Mesothelial cell of epicardium (in vitro differentiated cells): ENCODE results near the gene USP8. TPM values are rescaled to one million over a fixed set of nuclear protein-coding genes. Genes with fewer than 3 reads are reported as not detected.

ENCODE experiments used
- DNase-seq, 2 experiments: peaks; one replicate each; pipeline ENCODE4 v3.0.0; 2021; ENCODE audit warnings: low spot score in 2 of 2; ENCODE audit not compliant: unreplicated experiment in 2 of 2
- H3K27ac Mint-ChIP-seq: 2 replicates; pipeline ENCODE4 v1.8.0; 2021; ENCODE audit warnings: mixed read lengths
- H3K27me3 Mint-ChIP-seq: 2 replicates; pipeline ENCODE4 v1.8.0; 2021; ENCODE audit warnings: low read depth, mixed read lengths
- H3K36me3 Mint-ChIP-seq: 2 replicates; pipeline ENCODE4 v1.8.0; 2021; ENCODE audit warnings: mixed read lengths
- H3K4me1 Mint-ChIP-seq: 2 replicates; pipeline ENCODE4 v1.8.0; 2021; ENCODE audit warnings: mixed read lengths
- H3K4me3 Mint-ChIP-seq: 2 replicates; pipeline ENCODE4 v1.8.0; 2021; ENCODE audit warnings: mild to moderate bottlenecking, moderate library complexity, mixed read lengths
- H3K9me3 Mint-ChIP-seq: 2 replicates; pipeline ENCODE4 v1.8.0; 2021; ENCODE audit warnings: mixed read lengths
- total RNA-seq: library from RNA; stranded (reverse); gene quantifications from 3 replicates; pipeline ENCODE4 v1.2.1, GENCODE V29; 2021
- TF ChIP-seq, protein P1 (sequence below): fragments of 200-600 bp; sonication (generic); IDR thresholded peaks from one replicate; pipeline ENCODE4 v1.5.0; 2021; ENCODE audit warnings: antibody characterized with exemption; ENCODE audit not compliant: unreplicated experiment

Gene USP8
- total RNA-seq, 1 donor from 2014 or later, result 56.1 TPM

DNA sequence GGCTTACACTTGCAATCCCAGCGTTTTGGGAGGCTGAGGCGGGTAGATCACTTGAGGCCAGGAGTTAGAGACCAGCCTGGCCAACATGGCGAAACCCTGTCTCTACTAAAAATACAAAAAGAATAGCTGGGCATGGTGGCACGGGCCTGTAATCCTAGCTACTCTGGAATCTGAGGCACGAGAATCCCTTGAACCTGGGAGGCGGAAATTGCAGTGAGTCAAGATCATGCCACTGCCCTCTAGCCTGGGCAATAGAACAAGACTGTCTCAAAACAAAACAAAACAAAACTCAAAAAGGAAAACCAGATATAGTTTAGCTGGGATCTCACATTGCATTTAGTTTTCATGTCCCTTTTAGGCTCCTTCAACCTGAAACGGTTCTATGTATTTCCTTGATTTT, 125.1 kb downstream of the USP8 start:
- peaks cover 5% of the 10 kb centered on the region for H3K36me3 Mint-ChIP-seq
- peaks cover 5% of the 10 kb centered on the region for H3K27me3 Mint-ChIP-seq

DNA sequence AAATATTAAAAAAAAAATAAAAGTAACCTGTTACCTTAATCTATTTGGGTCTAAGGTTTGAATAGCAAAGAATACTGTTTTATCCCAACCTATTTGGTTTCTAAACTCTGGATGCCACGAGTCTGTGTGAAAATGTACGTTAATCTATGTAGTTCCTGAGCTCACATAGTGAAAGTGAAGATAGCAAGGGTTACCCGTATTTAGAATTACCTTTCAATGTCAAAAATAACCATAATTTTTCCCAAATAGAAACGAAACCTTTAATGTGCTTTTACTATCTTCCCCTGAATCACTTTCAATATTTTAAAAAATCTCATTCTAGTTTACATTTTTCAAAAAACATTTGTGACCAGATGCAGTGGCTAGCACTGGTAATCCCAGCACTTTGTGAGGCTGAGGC, 128.0 kb downstream of the USP8 start:
- Mint-ChIP-seq H3K4me1 (no peaks in the 10 kb centered on the region), H3K4me3 (no peak overlapping the region), H3K27me3 (no peaks in the 10 kb centered on the region), H3K36me3 (peaks cover 15% of the 10 kb centered on the region), H3K27ac (no peak overlapping the region), H3K9me3 (peaks cover 7% of the 10 kb centered on the region)
- DNase-seq, result no peak
- TF ChIP-seq, protein P1, sequence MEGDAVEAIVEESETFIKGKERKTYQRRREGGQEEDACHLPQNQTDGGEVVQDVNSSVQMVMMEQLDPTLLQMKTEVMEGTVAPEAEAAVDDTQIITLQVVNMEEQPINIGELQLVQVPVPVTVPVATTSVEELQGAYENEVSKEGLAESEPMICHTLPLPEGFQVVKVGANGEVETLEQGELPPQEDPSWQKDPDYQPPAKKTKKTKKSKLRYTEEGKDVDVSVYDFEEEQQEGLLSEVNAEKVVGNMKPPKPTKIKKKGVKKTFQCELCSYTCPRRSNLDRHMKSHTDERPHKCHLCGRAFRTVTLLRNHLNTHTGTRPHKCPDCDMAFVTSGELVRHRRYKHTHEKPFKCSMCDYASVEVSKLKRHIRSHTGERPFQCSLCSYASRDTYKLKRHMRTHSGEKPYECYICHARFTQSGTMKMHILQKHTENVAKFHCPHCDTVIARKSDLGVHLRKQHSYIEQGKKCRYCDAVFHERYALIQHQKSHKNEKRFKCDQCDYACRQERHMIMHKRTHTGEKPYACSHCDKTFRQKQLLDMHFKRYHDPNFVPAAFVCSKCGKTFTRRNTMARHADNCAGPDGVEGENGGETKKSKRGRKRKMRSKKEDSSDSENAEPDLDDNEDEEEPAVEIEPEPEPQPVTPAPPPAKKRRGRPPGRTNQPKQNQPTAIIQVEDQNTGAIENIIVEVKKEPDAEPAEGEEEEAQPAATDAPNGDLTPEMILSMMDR, result no peak

More for the DNA sequence above, 125.1 kb downstream of the USP8 start:
- peaks cover 3% of the 10 kb centered on the region for H3K4me1 Mint-ChIP-seq
- H3K4me3 Mint-ChIP-seq, result no peak overlapping the region
- peaks cover 7% of the 10 kb centered on the region for H3K9me3 Mint-ChIP-seq
- H3K27ac Mint-ChIP-seq, result no peak overlapping the region
- DNase-seq, result no peak
- TF ChIP-seq, protein P1, result no peak

DNA sequence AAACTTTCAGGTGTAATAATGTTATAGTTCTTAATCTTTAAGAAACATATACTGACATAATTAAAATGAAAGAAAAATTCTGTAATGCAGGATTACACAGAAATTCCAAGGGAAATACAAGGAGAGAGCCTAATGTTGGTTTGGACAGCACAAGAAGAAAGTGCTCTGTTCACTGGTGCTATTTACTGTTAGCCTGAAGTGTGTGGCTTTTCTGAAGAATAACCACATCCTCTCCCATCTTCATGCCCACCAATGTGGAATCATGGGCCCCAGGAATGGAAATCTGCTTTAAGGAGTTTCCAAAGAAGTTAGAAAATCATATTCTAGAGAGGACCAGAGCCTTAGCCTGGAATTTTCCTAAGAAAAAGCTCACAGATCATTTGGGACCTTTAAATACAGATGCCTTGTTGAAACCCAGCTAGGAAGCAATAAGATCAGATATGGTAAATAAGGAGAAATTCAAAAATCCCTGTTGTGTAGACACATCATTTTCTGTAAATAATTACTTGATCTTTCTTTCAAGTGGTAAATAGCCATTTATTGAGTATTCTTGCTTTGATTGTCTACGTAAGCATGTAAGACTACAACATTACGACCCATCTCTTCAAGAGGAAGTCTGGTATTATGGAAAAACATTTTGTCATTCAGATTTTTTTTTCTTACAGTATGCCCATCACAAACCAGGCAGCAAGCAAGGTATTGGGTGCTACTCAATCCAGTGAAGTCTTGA, 132.6 kb downstream of the USP8 start:
- Mint-ChIP-seq H3K27me3 (no peaks in the 10 kb centered on the region), H3K4me3 (no peak overlapping the region), H3K9me3 (peaks cover 4% of the 10 kb centered on the region), H3K27ac (no peak overlapping the region), H3K36me3 (peaks cover 20% of the 10 kb centered on the region), H3K4me1 (no peaks in the 10 kb centered on the region)
- DNase-seq, result no peak
- TF ChIP-seq, protein P1, result no peak

DNA sequence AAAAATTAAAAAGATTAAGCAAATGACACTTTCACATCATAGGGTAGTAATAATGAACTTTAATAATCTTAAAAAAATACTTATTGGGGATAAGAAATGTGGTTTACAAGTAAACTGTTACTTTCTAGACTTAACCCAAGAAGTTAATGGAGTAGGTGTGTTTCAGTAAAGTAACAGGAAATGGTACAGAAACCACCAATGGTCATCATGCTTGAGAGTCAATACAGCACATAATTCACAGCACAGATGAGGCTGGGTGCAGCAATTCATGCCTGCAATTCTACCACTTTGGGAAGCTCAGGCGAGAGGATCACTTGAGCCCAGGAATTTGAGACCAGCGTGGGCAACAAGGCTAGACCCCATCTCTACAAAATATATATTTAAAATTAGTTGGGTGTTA, 133.8 kb downstream of the USP8 start:
- Mint-ChIP-seq H3K9me3 (peaks cover 4% of the 10 kb centered on the region), H3K4me3 (no peak overlapping the region), H3K36me3 (peaks cover 26% of the 10 kb centered on the region), H3K27me3 (no peaks in the 10 kb centered on the region), H3K27ac (no peak overlapping the region), H3K4me1 (no peaks in the 10 kb centered on the region)
- DNase-seq, result no peak
- TF ChIP-seq, protein P1, result no peak

DNA sequence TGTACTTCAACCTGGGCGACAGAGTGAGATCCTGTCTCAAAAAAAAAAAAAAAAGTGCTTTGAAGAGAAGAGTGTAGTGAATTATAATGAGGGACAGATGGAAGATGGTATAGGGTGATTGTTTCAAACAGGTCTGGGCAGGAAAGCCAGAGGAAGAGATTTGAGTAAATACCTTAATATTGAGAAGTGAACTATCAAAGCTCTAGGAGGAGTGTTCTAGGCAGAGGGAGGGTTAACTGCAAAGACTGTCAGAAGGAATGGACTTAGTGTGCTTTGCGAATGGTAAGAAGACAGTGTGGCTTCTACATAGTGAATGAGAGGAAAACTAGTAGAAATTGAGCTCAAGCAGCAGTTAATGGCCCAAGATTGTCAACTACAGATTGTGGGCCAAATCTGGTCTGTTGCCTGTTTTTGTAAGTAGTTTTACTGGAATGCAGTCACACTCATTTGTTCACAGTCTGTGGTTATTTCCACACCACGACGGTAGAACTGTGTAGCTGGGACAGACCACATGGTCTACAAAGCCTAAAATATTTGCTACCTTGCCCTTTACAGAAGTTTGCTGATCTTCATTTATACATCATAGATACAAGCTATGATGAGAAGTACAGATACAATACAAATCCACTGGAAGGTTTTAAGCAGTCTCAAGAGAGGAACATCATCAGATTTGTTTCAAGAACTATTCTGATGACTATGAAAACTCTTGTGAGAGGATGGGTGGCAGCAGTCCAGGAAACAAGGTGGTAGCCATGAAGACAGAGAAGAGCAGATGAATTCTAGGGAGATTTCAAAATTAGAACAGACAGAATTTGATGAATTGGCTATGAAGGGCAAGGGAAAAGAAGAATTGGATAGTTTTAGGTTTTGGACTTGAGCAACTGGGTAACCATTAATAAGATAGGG, 138.8 kb downstream of the USP8 start:
- H3K27me3 Mint-ChIP-seq, result no peaks in the 10 kb centered on the region
- no peaks in the 10 kb centered on the region for H3K4me1 Mint-ChIP-seq
- no peak for DNase-seq
- no peak overlapping the region for H3K27ac Mint-ChIP-seq
- H3K9me3 Mint-ChIP-seq, result no peaks in the 10 kb centered on the region
- H3K4me3 Mint-ChIP-seq, result no peak overlapping the region
- peaks cover 23% of the 10 kb centered on the region for H3K36me3 Mint-ChIP-seq
- TF ChIP-seq, protein P1, result no peak
